ENCODE results near the gene GATA5. TPM values are rescaled to one million over a fixed set of nuclear protein-coding genes. Genes with fewer than 3 reads are reported as not detected.

The GATA5 gene
- total RNA-seq, 1 experiment from 2014 or later = 1.4 TPM

GRCh38 chr20:62476056-62476838 is 452 bp upstream of the GATA5 start (continued):
- peak; percentile 89 for TF ChIP-seq USF2 (CRISPR knock-in tag; IDR thresholded peaks at IDR 0.05)

DNA sequence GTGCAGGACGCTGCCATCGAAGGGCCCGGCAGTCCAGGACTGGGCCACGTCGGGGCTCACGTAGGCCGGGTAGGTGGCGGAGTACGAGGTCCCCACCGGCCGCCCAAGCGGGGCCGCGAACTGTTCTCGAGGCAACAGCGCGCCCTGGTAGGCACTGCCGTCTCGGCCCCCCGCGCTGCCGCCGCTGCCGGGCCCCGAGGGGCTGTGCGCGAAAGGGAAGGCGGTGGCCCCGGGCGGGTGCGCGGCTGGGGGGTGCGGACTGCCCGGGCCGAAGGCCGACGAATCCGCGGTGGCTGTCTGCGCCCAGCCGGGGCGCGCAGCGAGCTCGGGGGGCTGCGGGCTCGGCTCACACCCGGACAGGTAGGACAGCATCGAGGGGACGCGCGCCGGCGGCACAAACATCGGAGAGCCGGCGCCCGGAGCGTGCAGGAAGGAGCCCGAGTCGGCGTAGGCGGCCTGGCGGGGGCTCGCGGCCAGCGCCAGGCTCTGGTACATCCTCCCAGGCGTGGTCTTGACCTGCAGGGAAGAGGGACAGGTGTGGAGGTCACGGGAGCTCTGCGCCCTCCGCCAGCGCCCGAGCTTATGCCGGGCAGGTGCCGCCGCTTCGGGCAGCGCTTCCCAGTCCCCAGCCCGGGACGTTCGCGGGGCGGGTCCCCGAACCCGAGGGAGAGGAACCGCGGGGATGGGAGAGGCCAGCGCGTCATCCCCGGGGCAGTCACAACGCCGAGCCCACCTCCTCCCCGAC is 596 bp downstream of the GATA5 start:
- Mint-ChIP-seq H3K9me3 (no peaks in the 10 kb centered on the region), H3K27me3 (ENCODE audit: low read depth) (peaks cover 73% of the 10 kb centered on the region), H3K27ac (no peak overlapping the region), H3K4me1 (peaks cover 15% of the 10 kb centered on the region), H3K4me3 (peak overlapping the region; percentile 50), H3K36me3 (no peaks in the 10 kb centered on the region)
- ATAC-seq (peak; percentile 14), DNase-seq (ENCODE audit: low spot score) (no peak)
- CTCF ChIA-PET = interaction anchor here (0.6 to 3.3 kb wide), 3 partner anchors 25 to 65 kb away, joined by 3 to 16 read pairs (median 5); no protein-coding TSS in a partner anchor
- POLR2A ChIA-PET = no interaction called here
- TF ChIP-seq SOX15 (CRISPR knock-in tag; IDR thresholded peaks at IDR 0.05) = no peak
- 0 out of 2 replicates have a peak, but pooled peaks have one; percentile 1 for TF ChIP-seq PRDM15 (CRISPR knock-in tag; IDR thresholded peaks at IDR 0.05)
- no peak for TF ChIP-seq AFF4 (CRISPR knock-in tag; IDR thresholded peaks at IDR 0.05; ENCODE audit: borderline replicate concordance)
- TF ChIP-seq, protein P1, sequence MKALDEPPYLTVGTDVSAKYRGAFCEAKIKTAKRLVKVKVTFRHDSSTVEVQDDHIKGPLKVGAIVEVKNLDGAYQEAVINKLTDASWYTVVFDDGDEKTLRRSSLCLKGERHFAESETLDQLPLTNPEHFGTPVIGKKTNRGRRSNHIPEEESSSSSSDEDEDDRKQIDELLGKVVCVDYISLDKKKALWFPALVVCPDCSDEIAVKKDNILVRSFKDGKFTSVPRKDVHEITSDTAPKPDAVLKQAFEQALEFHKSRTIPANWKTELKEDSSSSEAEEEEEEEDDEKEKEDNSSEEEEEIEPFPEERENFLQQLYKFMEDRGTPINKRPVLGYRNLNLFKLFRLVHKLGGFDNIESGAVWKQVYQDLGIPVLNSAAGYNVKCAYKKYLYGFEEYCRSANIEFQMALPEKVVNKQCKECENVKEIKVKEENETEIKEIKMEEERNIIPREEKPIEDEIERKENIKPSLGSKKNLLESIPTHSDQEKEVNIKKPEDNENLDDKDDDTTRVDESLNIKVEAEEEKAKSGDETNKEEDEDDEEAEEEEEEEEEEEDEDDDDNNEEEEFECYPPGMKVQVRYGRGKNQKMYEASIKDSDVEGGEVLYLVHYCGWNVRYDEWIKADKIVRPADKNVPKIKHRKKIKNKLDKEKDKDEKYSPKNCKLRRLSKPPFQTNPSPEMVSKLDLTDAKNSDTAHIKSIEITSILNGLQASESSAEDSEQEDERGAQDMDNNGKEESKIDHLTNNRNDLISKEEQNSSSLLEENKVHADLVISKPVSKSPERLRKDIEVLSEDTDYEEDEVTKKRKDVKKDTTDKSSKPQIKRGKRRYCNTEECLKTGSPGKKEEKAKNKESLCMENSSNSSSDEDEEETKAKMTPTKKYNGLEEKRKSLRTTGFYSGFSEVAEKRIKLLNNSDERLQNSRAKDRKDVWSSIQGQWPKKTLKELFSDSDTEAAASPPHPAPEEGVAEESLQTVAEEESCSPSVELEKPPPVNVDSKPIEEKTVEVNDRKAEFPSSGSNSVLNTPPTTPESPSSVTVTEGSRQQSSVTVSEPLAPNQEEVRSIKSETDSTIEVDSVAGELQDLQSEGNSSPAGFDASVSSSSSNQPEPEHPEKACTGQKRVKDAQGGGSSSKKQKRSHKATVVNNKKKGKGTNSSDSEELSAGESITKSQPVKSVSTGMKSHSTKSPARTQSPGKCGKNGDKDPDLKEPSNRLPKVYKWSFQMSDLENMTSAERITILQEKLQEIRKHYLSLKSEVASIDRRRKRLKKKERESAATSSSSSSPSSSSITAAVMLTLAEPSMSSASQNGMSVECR (CRISPR knock-in tag; IDR thresholded peaks at IDR 0.05; ENCODE audit: borderline replicate concordance) = 0 out of 2 replicates have a peak, but pooled peaks have one; percentile 4
- peak; percentile 48; the same call in 1 of the 2 replicates for TF ChIP-seq TCF7 (CRISPR knock-in tag; IDR thresholded peaks at IDR 0.05; ENCODE audit: low read depth)
- no peak for TF ChIP-seq OVOL2 (CRISPR knock-in tag; IDR thresholded peaks at IDR 0.05; ENCODE audit: borderline replicate concordance)
- no peak for TF ChIP-seq IRF1 (CRISPR knock-in tag; IDR thresholded peaks at IDR 0.05)

All from WTC11 (cell line).